Fibroblast of skin of right quadriceps (primary cell): ENCODE measurements around the gene MAN1A1.
"Not testable (repeated sequence)": the region's sequence is repeated elsewhere in the genome, so short reads cannot be mapped to it uniquely, and the experiment has no call there.

ENCODE experiments used
- DNase-seq: peaks from one replicate; pipeline ENCODE4 v3.0.0-alpha.2; 2013

Gene MAN1A1

DNA sequence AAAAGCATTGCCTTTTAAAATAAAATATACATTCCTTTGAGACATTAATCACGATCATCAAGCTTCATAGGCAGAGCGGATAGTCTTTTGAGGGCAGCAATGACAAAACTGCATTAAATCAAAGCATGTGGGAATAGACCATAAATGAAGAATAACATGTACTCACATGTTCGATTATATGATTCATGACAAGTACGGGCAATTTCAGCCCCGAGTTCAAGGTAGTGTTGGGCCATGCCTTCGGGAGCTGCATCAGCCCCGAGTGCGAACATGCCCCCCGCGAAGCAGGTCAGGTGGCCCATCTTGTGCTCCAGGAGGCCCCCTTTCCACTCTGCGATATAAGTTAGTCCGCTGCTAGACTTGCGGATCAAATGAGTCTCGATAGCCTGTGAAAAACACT, 160.1 kb downstream of the MAN1A1 start:
- DNase-seq: no peak

GRCh38 chr6:119187596-119187995, 162.0 kb downstream of the MAN1A1 start:
- DNase-seq: no peak

- DNase-seq: no peak
These were observed 163.1 kb downstream of the MAN1A1 start for GRCh38 chr6:119186490-119186889.

GRCh38 chr6:119184008-119184648, 165.4 kb downstream of the MAN1A1 start:
- no peak for DNase-seq

GRCh38 chr6:119183457-119183856, 166.1 kb downstream of the MAN1A1 start:
- no peak for DNase-seq

DNA sequence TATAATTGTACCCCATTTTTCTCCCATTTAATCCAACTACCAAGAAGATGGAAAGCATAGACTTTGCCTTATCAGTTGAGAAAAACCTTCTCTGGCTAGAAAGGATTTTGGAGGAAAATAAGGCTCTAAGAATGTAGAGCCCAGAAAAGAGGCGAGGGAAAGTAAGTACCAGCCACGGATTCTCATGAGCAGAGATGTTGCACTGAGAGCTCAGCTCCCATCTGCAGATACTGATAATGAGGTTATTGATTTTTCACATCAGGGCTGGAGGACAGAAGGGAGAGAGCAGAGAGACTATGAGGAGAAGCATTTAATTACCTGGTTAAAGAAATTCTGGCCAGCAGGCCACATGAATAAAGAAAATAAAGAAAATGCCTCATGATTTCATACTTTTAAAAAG, 166.7 kb downstream of the MAN1A1 start:
- no peak for DNase-seq

- DNase-seq: no peak
These were observed 167.3 kb downstream of the MAN1A1 start for GRCh38 chr6:119182216-119182803.

GRCh38 chr6:119181046-119181445, 168.5 kb downstream of the MAN1A1 start:
- DNase-seq: no peak

- DNase-seq: no peak
These were observed 169.7 kb downstream of the MAN1A1 start for GRCh38 chr6:119179842-119180241.

DNA sequence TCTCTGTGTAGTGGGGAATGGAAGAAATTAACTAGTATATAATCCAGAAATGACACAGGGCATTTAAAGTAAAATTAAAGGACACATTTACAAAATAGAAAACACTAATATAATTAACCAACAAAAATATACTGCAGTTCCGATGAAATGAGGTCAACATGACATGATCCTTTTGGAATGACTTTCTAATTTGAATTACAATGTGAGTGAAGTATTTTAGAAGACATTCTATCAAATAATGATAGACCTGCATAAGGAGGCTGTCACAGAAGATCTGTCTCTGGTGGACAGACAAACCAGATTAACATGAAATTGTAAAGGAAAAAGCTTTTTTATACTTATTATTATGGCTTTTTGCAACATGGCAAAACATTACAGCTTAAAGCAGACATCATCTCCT, 170.5 kb downstream of the MAN1A1 start:
- no peak for DNase-seq

DNA sequence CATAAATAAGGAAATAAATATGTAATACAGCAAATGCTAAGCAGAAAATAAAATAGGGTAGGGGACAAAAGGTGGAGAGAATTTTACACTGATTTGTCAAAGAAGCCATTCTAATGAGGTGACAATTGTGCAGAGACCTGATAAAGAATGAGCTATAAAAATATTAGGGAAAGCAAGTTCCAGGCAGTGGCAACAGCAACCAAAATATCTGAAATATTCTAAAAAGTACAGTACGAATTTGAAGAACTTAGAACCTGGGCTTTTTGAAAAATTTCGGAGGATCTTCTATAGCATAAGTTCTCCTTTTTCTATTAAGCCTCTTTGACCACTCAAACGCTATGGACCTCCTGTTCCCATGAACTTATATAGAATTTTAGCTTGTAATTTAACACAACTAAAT, 173.1 kb downstream of the MAN1A1 start:
- no peak for DNase-seq

DNA sequence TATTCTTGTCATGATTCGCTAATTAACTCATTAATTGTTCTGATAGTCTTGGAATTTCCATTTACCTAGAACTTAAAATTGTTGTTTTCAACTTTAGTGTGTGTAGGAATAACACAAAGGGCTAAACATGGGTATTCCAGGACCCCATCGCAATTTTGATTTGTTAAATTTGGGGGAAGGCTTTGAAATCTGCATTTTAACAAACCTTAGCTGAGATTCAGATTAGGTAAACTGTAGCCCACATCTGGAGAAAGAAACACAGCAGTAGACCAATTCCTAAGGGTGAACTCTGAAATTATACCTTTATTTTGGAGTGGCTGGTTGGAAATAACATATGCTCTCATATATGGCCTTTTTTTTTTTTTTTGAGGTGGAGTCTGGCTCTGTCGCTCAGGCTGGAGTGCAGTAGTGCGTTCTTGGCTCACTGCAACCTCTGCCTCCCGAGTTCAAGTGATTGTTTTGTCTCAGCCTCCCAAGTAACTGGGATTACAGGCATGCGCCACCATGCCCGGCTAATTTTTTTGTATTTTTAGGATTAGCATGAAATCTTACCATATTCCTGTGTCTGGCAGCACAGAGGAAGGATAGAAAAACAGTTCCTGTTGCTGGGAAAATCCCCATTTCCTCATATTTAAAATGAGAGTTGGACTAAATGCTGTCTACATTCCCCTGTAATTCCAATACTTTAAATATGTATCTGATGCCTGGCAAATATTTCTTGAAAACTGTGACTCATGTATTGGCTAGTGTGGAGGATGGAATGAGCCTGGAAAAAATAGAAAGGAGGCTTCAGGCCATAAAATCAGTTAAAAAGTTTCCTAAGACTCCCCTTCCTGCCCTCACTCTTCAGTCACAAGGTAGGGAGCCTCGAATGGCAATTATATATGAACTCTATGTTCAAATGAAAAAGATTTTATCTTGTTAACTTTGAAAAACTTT, 174.4 kb downstream of the MAN1A1 start:
- peak; percentile 60 for DNase-seq

DNA sequence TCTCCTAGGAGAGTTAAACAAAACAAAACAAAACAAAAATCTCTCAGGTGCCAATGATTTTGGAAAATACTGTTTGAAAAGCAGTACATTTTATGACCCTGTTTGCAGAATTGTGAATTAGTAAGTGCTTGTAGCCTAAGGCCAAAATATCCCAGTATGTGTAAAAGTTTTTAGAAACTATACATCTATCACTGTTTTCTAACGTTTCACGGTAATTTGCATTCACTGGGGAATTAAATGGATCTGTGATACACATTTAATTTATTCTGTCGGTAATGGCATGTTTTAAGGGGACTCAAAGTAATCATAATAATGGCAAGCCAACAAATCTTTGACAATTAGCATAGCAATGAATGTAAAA, 175.5 kb downstream of the MAN1A1 start:
- DNase-seq: no peak

DNA sequence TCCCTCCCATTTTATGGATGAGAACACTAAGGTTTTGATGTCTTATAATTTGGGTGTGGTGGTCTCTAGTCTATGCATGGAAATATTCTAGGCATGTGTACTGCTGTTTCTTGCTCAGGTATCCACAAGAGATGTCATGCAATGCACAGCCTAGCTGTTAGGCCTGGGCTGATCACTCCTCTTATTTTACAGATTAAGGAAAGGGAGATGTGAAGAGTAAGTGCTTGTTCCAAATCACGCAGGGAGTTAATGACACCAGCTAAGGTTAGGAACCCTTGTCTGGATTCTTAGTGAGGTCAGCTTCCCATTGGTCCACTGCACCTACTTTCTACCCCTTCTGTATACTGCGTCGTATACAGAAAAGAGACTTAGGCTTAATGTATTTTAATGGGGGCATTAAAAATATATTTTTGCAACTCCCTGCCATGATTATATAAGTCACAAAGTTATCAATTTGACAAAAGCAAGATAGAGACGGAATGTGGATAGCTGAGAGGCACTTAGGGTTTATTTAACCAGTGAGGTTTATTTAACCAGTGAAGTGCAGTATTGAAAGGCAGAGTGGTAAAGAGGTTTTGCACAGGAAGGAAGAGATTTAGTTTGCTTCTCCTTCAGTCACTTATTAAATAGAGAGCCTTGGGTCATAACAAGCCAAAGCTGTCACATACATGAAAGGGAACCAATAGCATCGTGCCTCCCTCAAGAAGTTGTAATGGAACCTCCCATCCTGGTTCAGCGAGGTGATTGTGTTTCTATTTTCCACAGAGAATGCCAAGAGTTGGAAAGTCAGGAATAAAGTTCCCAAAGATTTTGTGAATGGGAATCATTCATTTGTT, 176.1 kb downstream of the MAN1A1 start:
- no peak for DNase-seq

- no peak for DNase-seq
These were observed 176.7 kb downstream of the MAN1A1 start for GRCh38 chr6:119172824-119173223.

DNA sequence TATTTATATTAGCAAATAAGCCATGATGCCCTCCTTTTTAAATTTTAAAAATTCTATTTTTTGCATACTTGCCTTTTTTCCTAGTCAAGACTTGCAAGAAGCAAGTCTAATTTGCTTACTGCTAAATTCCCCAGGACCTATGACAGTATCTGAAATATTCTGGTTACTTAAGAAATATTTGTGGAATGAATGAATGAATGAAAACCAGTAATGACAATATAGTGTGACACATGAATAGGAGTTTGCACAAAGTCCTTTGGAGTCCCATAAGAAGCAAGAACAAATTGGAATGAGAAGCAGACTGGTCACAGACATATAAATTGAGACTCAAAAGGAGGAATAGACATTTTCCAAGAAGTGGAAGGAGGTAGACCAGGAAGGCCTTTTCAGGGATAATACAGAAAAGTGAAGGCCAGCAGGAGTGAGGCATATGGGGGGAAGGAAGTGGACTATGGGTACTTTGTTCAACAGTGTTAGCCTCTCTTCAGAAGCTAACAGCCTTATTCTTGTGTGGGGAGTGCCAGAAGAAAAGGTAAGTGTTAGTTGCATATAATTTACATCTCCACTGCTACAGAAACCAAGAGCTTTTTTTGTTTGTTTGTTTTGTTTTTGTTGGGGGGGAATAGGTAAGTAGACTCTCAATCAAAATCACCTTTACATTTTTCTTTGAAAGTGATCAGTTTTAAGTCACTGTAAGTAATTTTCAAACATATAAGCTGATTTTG, 177.5 kb downstream of the MAN1A1 start:
- no peak for DNase-seq

GRCh38 chr6:119171088-119171841, 178.3 kb downstream of the MAN1A1 start:
- no peak for DNase-seq

- no peak for DNase-seq
These were observed 179.0 kb downstream of the MAN1A1 start for GRCh38 chr6:119170447-119171087.

GRCh38 chr6:119170103-119170446, 179.5 kb downstream of the MAN1A1 start:
- DNase-seq: no peak

- DNase-seq: not testable (repeated sequence)
These were observed 180.2 kb downstream of the MAN1A1 start for GRCh38 chr6:119169355-119169754.
